ENCODE measurements around the gene RPS15. TPM values are rescaled to one million over a fixed set of nuclear protein-coding genes. Genes with fewer than 3 reads are reported as not detected.

Gene RPS15
- total RNA-seq, 1 experiment from 2014 or later: 1,862 TPM

DNA sequence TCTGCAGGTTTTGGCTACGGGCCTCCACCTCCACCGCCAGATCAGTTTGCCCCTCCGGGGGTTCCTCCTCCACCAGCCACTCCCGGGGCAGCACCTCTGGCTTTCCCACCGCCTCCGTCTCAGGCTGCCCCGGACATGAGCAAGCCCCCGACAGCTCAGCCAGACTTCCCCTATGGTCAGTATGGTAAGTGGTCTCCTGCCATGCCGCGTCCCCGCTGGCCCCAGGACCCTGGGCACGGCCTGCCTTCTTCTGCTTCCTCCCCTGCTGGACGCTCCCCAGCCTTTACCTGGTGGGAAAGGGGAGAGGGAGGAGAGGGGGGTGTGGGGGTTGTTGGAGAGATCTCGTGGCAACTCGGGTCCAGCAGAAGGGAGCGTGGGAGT is 5.7 kb upstream of the RPS15 start:
- POLR2A ChIA-PET: no interaction called here
- H2AFZ ChIP-seq (ENCODE audit: low read depth, low read length, poor library complexity, severe bottlenecking): no peak overlapping the region
- DNase-seq (ENCODE audit: low read depth, low spot score): no peak

More for the DNA sequence above, 5.7 kb upstream of the RPS15 start:
- no peak for ATAC-seq
- BruUV-seq (replicated peaks): no TSS peak
- Histone ChIP-seq H3K27ac (ENCODE audit: low read depth, low read length) (no peak overlapping the region), H3K4me3 (replicated peaks in 1 of 2; ENCODE audit: low read depth in 1 of 2, low read length in 2 of 2) (no peak overlapping the region), H3K27me3 (ENCODE audit: insufficient read depth, low read length) (no peaks in the 10 kb centered on the region), H3K36me3 (ENCODE audit: control insufficient read depth in 1 of 2, insufficient read depth in 2 of 2, low read length in 2 of 2) (peaks cover 37 to 52% of the 10 kb centered on the region in 2 experiments; a peak in 3 of 4 replicates), H4K20me1 (ENCODE audit: insufficient read depth) (no peaks in the 10 kb centered on the region), H3K4me2 (ENCODE audit: low read length) (no peak overlapping the region), H3K9ac (ENCODE audit: low read length) (no peak overlapping the region), H3K9me2 (ENCODE audit: insufficient read depth) (no peaks in the 10 kb centered on the region), H3K9me3 (ENCODE audit: control insufficient read depth in 1 of 2, insufficient read depth in 1 of 2, low read depth in 1 of 2, low read length in 2 of 2) (no peaks in the 10 kb centered on the region), H3K79me2 (ENCODE audit: insufficient read depth, low read length) (peaks cover 41% of the 10 kb centered on the region), H3K4me1 (ENCODE audit: control insufficient read depth in 1 of 2, insufficient read depth in 2 of 2, low read length in 2 of 2) (peaks cover 7 to 13% of the 10 kb centered on the region in 2 experiments; a peak in 3 of 4 replicates)
- no peak for TF ChIP-seq POLR2AphosphoS5 (IDR thresholded peaks at IDR 0.05; ENCODE audit: low read depth, low read length)
- TF ChIP-seq, protein P1, sequence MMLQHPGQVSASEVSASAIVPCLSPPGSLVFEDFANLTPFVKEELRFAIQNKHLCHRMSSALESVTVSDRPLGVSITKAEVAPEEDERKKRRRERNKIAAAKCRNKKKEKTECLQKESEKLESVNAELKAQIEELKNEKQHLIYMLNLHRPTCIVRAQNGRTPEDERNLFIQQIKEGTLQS (IDR thresholded peaks at IDR 0.05): no peak
- no peak for TF ChIP-seq EZH2phosphoT487 (IDR thresholded peaks at IDR 0.05; ENCODE audit: borderline replicate concordance)
- TF ChIP-seq SIN3A (IDR thresholded peaks at IDR 0.05; ENCODE audit: low read depth): no peak
- no peak for TF ChIP-seq RAD21 (IDR thresholded peaks at IDR 0.05; ENCODE audit: low read depth)
- TF ChIP-seq, protein P2, sequence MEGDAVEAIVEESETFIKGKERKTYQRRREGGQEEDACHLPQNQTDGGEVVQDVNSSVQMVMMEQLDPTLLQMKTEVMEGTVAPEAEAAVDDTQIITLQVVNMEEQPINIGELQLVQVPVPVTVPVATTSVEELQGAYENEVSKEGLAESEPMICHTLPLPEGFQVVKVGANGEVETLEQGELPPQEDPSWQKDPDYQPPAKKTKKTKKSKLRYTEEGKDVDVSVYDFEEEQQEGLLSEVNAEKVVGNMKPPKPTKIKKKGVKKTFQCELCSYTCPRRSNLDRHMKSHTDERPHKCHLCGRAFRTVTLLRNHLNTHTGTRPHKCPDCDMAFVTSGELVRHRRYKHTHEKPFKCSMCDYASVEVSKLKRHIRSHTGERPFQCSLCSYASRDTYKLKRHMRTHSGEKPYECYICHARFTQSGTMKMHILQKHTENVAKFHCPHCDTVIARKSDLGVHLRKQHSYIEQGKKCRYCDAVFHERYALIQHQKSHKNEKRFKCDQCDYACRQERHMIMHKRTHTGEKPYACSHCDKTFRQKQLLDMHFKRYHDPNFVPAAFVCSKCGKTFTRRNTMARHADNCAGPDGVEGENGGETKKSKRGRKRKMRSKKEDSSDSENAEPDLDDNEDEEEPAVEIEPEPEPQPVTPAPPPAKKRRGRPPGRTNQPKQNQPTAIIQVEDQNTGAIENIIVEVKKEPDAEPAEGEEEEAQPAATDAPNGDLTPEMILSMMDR (IDR thresholded peaks at IDR 0.05 in 2 of 3, conservative IDR thresholded peaks at IDR 0.05 in 1 of 3; ENCODE audit: borderline replicate concordance in 1 of 3, insufficient read depth in 1 of 3, low read depth in 2 of 3, low read length in 2 of 3): no peak
- no peak for TF ChIP-seq EGR1 (IDR thresholded peaks at IDR 0.05; ENCODE audit: low read depth)
- no peak for TF ChIP-seq SP1 (IDR thresholded peaks at IDR 0.05; ENCODE audit: low read depth)
- TF ChIP-seq ZNF274 (IDR thresholded peaks at IDR 0.05; ENCODE audit: low read depth, low read length): no peak
- TF ChIP-seq ZFX (IDR thresholded peaks at IDR 0.05): no peak
- no peak for TF ChIP-seq SRF (IDR thresholded peaks at IDR 0.05; ENCODE audit: low read depth)
- TF ChIP-seq, protein P3, sequence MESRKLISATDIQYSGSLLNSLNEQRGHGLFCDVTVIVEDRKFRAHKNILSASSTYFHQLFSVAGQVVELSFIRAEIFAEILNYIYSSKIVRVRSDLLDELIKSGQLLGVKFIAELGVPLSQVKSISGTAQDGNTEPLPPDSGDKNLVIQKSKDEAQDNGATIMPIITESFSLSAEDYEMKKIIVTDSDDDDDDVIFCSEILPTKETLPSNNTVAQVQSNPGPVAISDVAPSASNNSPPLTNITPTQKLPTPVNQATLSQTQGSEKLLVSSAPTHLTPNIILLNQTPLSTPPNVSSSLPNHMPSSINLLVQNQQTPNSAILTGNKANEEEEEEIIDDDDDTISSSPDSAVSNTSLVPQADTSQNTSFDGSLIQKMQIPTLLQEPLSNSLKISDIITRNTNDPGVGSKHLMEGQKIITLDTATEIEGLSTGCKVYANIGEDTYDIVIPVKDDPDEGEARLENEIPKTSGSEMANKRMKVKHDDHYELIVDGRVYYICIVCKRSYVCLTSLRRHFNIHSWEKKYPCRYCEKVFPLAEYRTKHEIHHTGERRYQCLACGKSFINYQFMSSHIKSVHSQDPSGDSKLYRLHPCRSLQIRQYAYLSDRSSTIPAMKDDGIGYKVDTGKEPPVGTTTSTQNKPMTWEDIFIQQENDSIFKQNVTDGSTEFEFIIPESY (IDR thresholded peaks at IDR 0.05; ENCODE audit: extremely low read depth, insufficient replicate concordance, low read length): no peak
- TF ChIP-seq YY1 (IDR thresholded peaks at IDR 0.05; ENCODE audit: extremely low read depth, insufficient replicate concordance, low read depth, low read length): no peak
- TF ChIP-seq EZH2 (IDR thresholded peaks at IDR 0.05): no peak
- no peak for TF ChIP-seq CEBPB (IDR thresholded peaks at IDR 0.05; ENCODE audit: low read depth)
- TF ChIP-seq, protein P4, sequence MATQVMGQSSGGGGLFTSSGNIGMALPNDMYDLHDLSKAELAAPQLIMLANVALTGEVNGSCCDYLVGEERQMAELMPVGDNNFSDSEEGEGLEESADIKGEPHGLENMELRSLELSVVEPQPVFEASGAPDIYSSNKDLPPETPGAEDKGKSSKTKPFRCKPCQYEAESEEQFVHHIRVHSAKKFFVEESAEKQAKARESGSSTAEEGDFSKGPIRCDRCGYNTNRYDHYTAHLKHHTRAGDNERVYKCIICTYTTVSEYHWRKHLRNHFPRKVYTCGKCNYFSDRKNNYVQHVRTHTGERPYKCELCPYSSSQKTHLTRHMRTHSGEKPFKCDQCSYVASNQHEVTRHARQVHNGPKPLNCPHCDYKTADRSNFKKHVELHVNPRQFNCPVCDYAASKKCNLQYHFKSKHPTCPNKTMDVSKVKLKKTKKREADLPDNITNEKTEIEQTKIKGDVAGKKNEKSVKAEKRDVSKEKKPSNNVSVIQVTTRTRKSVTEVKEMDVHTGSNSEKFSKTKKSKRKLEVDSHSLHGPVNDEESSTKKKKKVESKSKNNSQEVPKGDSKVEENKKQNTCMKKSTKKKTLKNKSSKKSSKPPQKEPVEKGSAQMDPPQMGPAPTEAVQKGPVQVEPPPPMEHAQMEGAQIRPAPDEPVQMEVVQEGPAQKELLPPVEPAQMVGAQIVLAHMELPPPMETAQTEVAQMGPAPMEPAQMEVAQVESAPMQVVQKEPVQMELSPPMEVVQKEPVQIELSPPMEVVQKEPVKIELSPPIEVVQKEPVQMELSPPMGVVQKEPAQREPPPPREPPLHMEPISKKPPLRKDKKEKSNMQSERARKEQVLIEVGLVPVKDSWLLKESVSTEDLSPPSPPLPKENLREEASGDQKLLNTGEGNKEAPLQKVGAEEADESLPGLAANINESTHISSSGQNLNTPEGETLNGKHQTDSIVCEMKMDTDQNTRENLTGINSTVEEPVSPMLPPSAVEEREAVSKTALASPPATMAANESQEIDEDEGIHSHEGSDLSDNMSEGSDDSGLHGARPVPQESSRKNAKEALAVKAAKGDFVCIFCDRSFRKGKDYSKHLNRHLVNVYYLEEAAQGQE (IDR thresholded peaks at IDR 0.05; ENCODE audit: low read depth): no peak
- TF ChIP-seq ELF1 (IDR thresholded peaks at IDR 0.05; ENCODE audit: borderline replicate concordance, low read depth): no peak
- no peak for TF ChIP-seq CBX3 (IDR thresholded peaks at IDR 0.05; ENCODE audit: low read depth)
- no peak for TF ChIP-seq TCF7L2 (IDR thresholded peaks at IDR 0.05; ENCODE audit: borderline replicate concordance, extremely low read depth, insufficient read depth, insufficient read length)
- RAD21 ChIA-PET (ENCODE audit: low non-redundant PET in 1 of 2, low total read pairs in 2 of 2, uncharacterized antibody in 2 of 2, unreplicated experiment in 2 of 2): no interaction called here
- CTCF ChIA-PET: no interaction called here
- intact Hi-C loops (cut with micrococcal nuclease): no loop called here
